Measurements from ENCODE around the gene AEBP2. TPM values are rescaled to one million over a fixed set of nuclear protein-coding genes. Genes with fewer than 3 reads are reported as not detected.

AEBP2 gene
- total and polyA plus RNA-seq, 2 experiments from 2014 or later = 12.4 to 22.5 TPM

GRCh38 chr12:19454837-19455236 is 15.5 kb downstream of the AEBP2 start:
- no peaks in the 10 kb centered on the region for H3K9me2 ChIP-seq (replicated peaks; ENCODE audit: insufficient read depth)
- peaks cover 66% of the 10 kb centered on the region for H4K20me1 ChIP-seq (ENCODE audit: insufficient read depth, poor library complexity, severe bottlenecking)
- H3K36me3 ChIP-seq (replicated peaks; ENCODE audit: insufficient read depth, low read depth) = no peaks in the 10 kb centered on the region
- 89% methylated on average over 2 of the region's 2 CpGs for WGBS (ENCODE audit: low lambda C conversion rate, missing lambda C conversion rate)
- no peak overlapping the region for H2AFZ ChIP-seq
- H3K9me3 ChIP-seq (ENCODE audit: low read depth) = no peaks in the 10 kb centered on the region
- H3K79me2 ChIP-seq = peaks cover 99% of the 10 kb centered on the region
- H3K27me3 ChIP-seq = no peaks in the 10 kb centered on the region
- DNase-seq (ENCODE audit: low spot score) = no peak
- TF ChIP-seq CTCF (IDR thresholded peaks at IDR 0.05; ENCODE audit: poor library complexity) (no peak), EZH2phosphoT487 (IDR thresholded peaks at IDR 0.05; ENCODE audit: low read depth, severe bottlenecking, unreplicated experiment) (no peak), EZH2 (IDR thresholded peaks at IDR 0.05; ENCODE audit: borderline replicate concordance) (no peak)
- no peak overlapping the region for H3K4me2 ChIP-seq
- peaks cover 3% of the 10 kb centered on the region for H3K4me1 ChIP-seq (ENCODE audit: insufficient read depth)
- no peak overlapping the region for H3K27ac ChIP-seq
- H3K4me3 ChIP-seq = no peak overlapping the region

GRCh38 chr12:19456176-19456575 is 16.9 kb downstream of the AEBP2 start:
- TF ChIP-seq EZH2 (IDR thresholded peaks at IDR 0.05; ENCODE audit: borderline replicate concordance) (no peak), EZH2phosphoT487 (IDR thresholded peaks at IDR 0.05; ENCODE audit: low read depth, severe bottlenecking, unreplicated experiment) (no peak), CTCF (IDR thresholded peaks at IDR 0.05; ENCODE audit: poor library complexity) (no peak)
- Histone ChIP-seq H3K4me2 (no peak overlapping the region), H3K36me3 (replicated peaks; ENCODE audit: insufficient read depth, low read depth) (no peaks in the 10 kb centered on the region), H3K4me3 (no peak overlapping the region), H3K9me3 (ENCODE audit: low read depth) (no peaks in the 10 kb centered on the region), H4K20me1 (ENCODE audit: insufficient read depth, poor library complexity, severe bottlenecking) (peaks cover 64% of the 10 kb centered on the region), H2AFZ (no peak overlapping the region), H3K27ac (no peak overlapping the region), H3K27me3 (no peaks in the 10 kb centered on the region), H3K9me2 (replicated peaks; ENCODE audit: insufficient read depth) (no peaks in the 10 kb centered on the region), H3K79me2 (peaks cover 99% of the 10 kb centered on the region), H3K4me1 (ENCODE audit: insufficient read depth) (no peaks in the 10 kb centered on the region)
- no peak for DNase-seq (ENCODE audit: low spot score)
- WGBS (ENCODE audit: low lambda C conversion rate, missing lambda C conversion rate) = 95% methylated on average over 7 of the region's 7 CpGs

DNA sequence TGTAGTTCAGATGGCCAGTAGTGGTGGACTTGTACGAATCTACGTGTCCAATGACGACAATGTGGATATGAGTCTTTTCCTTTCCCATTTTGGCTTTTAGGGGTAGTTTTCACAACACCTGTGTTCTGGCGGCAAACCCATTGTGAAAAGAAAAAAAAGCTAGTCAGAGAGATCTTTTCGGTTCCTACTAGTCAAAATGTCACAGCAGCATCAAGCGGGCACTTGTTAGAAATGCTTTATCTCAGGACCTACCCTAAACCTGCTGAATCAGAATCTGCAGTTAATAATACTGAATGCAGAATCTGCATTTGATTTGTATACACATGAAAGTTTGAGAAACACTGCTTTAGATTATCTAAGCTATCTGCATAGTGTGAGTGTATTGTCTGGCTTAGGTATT is 18.3 kb downstream of the AEBP2 start:
- 97% methylated on average over 6 of the region's 6 CpGs for WGBS (ENCODE audit: low lambda C conversion rate, missing lambda C conversion rate)
- no peaks in the 10 kb centered on the region for H3K9me3 ChIP-seq (ENCODE audit: low read depth)
- H2AFZ ChIP-seq = no peak overlapping the region

More for the DNA sequence above, 18.3 kb downstream of the AEBP2 start:
- TF ChIP-seq CTCF (IDR thresholded peaks at IDR 0.05; ENCODE audit: poor library complexity) (no peak), EZH2 (IDR thresholded peaks at IDR 0.05; ENCODE audit: borderline replicate concordance) (no peak), EZH2phosphoT487 (IDR thresholded peaks at IDR 0.05; ENCODE audit: low read depth, severe bottlenecking, unreplicated experiment) (no peak)
- H3K4me2 ChIP-seq = no peak overlapping the region
- no peaks in the 10 kb centered on the region for H3K9me2 ChIP-seq (replicated peaks; ENCODE audit: insufficient read depth)
- no peak overlapping the region for H3K4me3 ChIP-seq
- peaks cover 99% of the 10 kb centered on the region for H3K79me2 ChIP-seq
- peaks cover 61% of the 10 kb centered on the region for H4K20me1 ChIP-seq (ENCODE audit: insufficient read depth, poor library complexity, severe bottlenecking)
- no peaks in the 10 kb centered on the region for H3K4me1 ChIP-seq (ENCODE audit: insufficient read depth)
- no peak overlapping the region for H3K27ac ChIP-seq
- no peaks in the 10 kb centered on the region for H3K36me3 ChIP-seq (replicated peaks; ENCODE audit: insufficient read depth, low read depth)
- no peaks in the 10 kb centered on the region for H3K27me3 ChIP-seq
- DNase-seq (ENCODE audit: low spot score) = no peak
